ENCODE data around the gene ADAMTS17.

Gene ADAMTS17

GRCh38 chr15:100256970-100257650 lies 84.7 kb downstream of the ADAMTS17 start:
- DNase-seq (ENCODE audit: low read depth): no peak
- no peak overlapping the region for H3K4me3 ChIP-seq (ENCODE audit: low read depth, low read length)
- TF ChIP-seq CTCF (IDR thresholded peaks at IDR 0.05; ENCODE audit: low read depth, low read length, missing control alignments): no peak

- TF ChIP-seq CTCF (IDR thresholded peaks at IDR 0.05; ENCODE audit: low read depth, low read length, missing control alignments): no peak
Observed at GRCh38 chr15:100256101-100256969, 85.4 kb downstream of the ADAMTS17 start.

GRCh38 chr15:100255644-100256043 lies 86.1 kb downstream of the ADAMTS17 start:
- no peak for DNase-seq (ENCODE audit: low read depth)
- no peak overlapping the region for H3K4me3 ChIP-seq (ENCODE audit: low read depth, low read length)
- TF ChIP-seq CTCF (IDR thresholded peaks at IDR 0.05; ENCODE audit: low read depth, low read length, missing control alignments): no peak

More at GRCh38 chr15:100256101-100256969, 85.4 kb downstream of the ADAMTS17 start:
- no peak overlapping the region for H3K4me3 ChIP-seq (ENCODE audit: low read depth, low read length)
- DNase-seq (ENCODE audit: low read depth): no peak

GRCh38 chr15:100254691-100255090 lies 87.1 kb downstream of the ADAMTS17 start:
- TF ChIP-seq CTCF (IDR thresholded peaks at IDR 0.05; ENCODE audit: low read depth, low read length, missing control alignments): no peak
- no peak for DNase-seq (ENCODE audit: low read depth)
- H3K4me3 ChIP-seq (ENCODE audit: low read depth, low read length): no peak overlapping the region

DNA sequence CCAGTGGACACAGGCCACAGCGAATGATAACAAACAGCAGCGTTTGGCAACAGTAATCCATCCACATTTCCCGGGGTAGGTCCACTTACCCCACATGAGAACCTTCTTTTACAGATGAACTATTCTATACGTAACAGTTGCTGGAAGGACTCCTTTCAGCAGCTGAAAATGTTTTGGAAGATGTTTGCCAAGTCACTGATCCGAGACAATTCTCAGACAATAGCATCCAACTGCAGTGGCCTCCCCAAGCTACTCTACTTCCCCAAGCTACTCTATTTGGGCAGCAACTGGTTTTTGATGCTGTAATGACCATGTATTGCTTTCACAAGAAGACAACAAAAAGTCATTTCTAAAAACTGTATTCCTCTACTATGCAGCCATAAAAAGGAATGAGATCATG lies 87.5 kb downstream of the ADAMTS17 start:
- H3K4me3 ChIP-seq (ENCODE audit: low read depth, low read length): no peak overlapping the region
- TF ChIP-seq CTCF (IDR thresholded peaks at IDR 0.05; ENCODE audit: low read depth, low read length, missing control alignments): no peak
- DNase-seq (ENCODE audit: low read depth): no peak

GRCh38 chr15:100253640-100254039 lies 88.1 kb downstream of the ADAMTS17 start:
- TF ChIP-seq CTCF (IDR thresholded peaks at IDR 0.05; ENCODE audit: low read depth, low read length, missing control alignments): no peak
- H3K4me3 ChIP-seq (ENCODE audit: low read depth, low read length): no peak overlapping the region
- no peak for DNase-seq (ENCODE audit: low read depth)

Measured in GM12864 (cell line).